GM18873 (cell line): ENCODE results near the gene ATL1.
"Not testable (repeated sequence)": the region's sequence is repeated elsewhere in the genome, so short reads cannot be mapped to it uniquely, and the experiment has no call there.

Source experiments
- ATAC-seq: cut with Tn5 transposase; IDR thresholded peaks from one replicate; pipeline ENCODE4 v1.9.1; 2021; ENCODE audit warnings: mild to moderate bottlenecking, moderate library complexity, moderate number of reproducible peaks; ENCODE audit not compliant: unreplicated experiment, low FRiP score

ATL1 gene

DNA sequence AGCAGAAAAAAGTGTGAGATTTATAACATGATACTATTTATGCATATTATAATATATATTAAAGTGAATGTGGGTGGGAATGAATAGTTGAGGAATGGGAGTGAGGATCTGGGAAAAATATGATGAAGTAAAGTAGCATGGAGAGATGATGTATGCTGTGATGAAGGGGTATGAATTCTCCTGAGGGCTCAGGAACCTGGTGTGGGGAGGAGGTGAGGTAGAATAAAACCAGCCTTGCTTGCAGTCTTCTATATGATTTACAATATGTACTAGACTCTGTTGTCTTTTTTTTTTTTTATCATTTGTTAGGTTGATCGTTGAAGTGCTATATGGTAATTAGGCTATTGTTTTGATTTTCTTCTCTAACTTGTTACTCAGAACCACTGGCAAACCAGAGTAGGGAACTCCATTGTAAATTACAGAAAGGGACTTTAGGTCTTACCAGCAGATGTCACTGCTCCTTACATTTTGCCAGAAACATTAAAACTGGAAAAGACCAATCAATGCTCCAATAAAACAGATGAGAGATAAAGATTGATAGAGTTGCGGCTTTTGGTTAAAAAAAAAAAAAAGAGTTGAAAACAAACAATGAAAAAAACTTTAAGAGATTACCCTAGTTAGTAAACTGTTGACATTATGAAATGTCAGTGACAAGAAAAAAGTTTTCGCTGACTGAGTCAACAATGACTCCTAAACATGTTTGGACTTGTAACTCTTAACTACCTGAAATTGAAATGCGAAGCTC is 39.9 kb downstream of the ATL1 start:
- no peak for ATAC-seq

DNA sequence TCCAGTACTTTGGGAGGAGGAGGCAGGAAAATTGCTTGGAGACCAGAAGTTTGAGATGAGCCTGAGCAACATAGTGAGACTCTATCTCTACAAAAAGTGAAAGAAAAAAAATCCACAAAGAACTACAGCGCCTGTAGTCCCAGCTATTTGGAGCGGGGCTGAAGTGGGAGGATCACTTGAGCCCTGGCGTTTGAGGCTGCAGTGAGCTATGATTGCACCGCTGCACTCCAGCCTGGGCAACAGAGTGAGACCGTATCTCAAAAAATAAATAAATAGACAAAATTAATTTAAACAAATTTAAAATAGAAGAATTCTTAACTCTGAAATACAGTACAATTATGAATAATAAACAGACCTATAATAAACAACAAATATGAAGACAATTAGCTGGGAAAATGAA is 40.9 kb downstream of the ATL1 start:
- ATAC-seq, result no peak

DNA sequence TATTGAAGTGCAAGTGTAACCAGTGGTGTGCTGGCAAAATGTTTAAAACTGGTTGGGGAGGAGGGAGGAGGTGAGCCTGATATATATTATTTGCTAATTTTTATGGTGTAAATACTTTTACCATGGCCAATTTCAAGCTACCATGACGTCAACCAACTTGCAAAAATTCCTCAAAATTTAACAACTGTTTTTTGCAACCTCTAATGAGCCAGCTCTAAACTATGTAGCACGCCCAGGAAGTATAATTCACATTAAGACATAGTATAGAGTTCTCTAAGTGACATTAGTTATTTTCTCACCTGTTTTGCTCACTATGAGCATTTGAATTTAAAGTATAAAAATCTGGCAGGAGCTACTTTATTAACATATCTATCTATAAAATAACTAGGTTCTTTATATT is 41.4 kb downstream of the ATL1 start:
- ATAC-seq, result no peak

DNA sequence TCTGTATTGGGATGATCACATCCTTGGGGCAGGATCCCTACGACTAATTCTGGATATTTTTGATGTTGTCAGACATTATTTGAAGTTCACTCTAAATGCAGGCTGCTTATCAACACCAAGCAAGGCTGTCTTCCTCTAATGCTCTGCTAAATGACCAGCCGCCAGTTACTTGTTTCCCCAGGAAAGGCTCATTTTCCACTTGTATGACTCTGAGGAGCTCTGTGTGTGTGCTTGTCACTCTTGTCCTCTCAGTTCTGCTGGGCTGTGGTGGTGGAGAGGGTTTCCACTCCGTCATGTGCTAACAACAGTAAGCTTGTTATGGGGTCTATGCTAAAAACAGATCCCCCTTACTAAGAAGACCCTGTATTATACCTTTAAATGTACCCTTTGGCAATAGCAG is 42.1 kb downstream of the ATL1 start:
- no peak for ATAC-seq

DNA sequence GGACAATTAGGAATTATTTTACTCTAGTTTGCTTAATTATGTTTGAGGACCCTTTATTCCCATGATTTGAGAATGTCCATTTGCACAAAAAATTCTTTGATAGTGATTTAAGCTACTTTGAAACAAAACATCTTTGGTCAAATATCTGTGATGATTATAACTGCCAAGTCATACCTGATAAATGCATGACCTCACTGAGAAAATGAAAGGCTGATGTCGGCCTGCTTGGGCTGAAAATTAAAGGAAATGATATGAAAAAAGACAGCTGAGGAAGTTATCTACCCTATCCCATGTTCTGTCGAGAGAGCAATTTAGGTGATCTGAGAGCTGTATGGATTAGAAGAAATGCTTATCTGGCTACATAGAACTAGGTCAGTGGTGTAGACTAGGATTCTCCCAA is 43.6 kb downstream of the ATL1 start:
- ATAC-seq, result no peak

DNA sequence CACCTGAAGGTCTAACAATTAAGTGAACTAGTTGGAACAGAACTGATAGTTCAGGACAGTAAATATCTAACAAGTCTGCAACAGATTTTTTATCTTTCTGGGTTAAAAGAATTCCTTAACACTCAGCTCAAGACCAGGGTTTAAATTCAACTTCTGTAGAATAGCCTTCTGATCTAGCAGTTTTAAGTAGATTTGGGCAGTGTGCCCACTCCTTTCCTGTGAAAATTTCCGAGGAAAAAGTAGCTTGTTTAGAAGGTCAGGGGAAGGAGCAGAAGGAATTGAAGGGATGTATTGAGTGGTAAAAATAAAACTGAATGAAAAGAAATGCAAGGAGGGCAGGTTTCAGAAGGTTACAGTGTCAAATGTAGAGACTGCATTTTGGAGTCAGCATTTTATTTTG is 45.8 kb downstream of the ATL1 start:
- ATAC-seq, result no peak

DNA sequence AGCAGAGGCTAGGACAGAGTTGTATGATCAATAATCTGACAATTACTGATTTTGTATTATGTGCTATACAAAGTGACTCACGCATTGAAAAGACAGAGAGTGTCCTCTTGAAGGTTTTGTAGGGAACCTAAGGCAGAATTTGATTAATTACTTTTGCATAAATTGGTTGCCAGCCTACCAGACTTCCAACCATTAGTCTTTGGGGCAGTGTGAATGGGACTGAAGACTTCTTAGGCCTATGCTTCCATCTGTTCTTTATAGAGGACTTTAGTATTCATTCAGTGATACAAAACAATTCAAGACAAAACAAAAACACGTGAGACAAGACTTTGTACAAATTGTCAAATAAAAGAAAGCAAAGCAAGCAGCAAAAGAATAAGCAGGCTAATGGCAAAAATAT is 46.5 kb downstream of the ATL1 start:
- ATAC-seq, result no peak

DNA sequence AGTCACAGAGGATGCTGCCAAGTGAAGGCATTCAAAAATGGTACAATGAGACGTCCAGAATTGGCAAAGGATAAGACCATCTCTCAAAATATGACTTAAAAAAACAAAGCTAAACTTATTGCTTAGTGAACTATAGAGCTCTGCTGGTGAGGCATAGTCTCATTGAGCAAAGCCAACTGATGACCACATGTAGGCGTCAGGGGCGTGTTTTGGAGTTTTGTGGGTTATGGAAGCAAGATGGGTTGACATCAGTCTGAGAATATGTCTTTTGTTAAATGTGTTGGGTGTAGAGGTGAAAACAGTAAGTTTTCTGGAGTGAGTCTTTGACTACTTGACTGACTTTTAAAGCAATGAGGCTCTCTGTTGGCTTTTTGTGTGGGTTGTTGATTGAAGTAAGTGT is 47.2 kb downstream of the ATL1 start:
- no peak for ATAC-seq

DNA sequence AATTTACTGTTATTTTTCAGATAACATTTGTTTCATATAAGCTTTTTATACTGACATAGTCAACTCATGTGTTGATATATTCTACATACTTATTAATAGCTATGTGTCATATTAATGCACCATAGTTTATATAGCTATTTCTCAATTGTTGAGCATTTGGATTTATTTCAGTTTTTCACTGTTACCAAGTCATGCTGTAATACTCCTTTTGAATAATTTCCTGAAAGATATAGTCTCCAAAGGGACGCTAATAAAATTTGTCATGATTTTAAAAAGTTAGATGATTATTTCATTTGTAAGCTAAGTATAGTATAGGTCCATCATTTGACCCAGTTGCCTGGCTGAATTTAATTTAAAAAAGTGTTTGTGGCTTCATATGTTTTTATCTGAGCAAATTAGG is 47.8 kb downstream of the ATL1 start:
- no peak for ATAC-seq

DNA sequence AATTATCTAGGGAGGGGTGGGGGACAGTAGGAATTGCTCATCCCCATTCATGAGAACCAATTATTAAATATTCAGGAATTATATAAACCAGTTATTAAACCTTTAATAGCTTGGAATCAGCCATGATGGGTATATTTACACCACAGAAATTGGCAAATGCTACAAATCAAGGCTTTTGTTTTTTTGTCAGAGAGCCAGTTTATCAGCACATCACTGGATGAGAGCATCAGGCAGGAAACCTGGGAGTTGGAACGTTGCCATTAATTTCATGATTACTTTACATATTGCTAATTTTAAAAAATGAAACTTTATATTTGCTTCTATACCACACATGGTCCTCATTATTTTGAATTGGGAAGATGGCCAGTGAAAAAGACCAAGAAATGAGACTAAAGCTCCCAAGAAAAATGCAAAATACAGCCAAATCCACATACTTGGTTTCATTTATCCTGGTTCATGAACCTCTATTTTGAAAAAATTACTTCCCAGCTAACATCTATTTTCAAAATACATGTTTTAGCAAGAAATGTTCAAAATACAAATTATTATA is 48.4 kb downstream of the ATL1 start:
- ATAC-seq, result no peak

DNA sequence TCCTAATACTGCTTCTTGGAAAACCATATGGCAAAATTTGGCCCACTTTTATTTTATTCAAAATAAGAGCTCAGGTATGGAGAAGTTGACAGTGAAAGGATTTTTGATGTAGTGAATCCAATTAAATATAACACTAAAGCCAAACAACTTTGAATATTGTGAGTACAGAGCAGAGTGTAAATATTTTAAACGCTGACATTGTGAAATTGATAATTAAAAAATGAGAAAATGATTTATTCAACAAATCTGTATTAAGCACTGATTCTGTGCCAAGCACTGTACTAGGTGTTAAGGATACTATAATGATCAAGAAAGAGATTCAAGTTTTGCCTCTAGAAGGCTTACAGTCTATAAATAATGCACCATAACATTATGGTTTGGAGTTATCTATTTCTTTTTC is 50.5 kb downstream of the ATL1 start:
- no peak for ATAC-seq

DNA sequence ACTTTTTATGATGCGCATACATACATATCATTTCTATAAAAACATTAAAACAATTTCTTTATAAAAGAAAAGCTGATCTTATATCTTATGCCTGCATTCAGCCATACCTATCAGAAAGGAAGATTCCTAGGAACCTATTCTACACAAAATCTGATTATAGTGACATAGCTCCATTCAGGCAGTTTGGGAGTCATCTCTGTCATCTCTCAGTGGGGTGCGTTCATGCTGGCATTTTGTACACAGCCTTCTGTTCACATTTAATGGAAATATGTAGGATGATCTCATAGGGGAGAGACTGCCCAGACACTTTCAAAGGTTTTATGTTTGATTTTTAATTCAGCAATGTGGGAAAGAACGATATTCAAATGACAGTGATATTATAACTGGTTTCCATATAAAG is 52.9 kb downstream of the ATL1 start:
- no peak for ATAC-seq

DNA sequence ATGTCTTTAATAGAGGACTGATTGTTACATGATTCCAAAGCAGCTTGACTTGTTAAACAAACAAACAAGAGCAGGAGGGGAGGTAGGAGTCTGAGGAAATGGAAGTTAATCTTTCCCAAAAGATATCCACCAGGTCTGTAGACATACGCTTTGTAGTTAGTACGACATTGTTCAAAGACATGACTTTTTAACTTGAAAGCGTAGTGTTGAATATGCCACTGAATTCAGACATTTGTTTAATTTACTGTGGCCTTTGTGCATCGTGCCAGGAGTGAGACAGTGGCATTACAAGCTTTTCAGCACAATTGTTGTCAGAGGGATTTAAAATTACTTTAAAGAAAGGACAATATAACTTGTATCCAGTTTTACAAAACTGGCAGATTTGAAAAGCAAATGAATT is 55.1 kb downstream of the ATL1 start:
- no peak for ATAC-seq

DNA sequence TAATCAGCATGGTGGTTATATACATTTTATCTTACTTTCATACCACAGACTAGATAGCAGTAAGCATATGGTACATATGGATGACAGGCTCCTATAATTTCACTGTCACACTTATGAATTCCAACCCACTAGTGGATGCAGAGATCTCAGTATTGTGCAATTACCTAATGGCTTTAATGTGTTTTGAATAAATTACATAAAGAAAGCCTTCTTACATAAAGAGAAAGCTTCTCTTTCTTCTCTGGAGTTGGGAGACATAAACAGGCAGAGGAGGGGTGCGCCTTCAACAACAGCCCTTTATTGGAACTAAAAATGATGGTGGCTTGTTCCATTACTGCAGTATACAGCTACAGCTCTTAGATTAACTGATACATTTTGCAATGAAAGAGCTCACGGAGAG is 55.6 kb downstream of the ATL1 start:
- no peak for ATAC-seq

DNA sequence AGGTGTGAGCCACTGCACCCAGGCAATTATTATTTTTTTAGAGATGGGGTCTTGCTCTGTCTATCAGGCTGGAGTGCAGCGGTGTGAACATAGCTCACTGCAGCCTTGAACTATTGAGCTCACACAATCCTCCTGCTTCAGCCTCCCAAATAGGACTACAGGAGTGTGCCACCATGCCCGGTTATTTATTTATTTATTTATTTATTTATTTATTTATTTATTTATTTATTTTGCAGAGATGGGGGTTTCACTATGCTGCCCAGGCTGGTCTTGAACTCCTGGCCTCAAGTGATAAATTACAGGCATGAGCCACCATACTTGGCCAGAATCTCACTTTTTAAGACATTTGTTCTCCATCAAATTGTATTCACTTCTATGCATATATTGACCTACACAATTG is 56.3 kb downstream of the ATL1 start:
- ATAC-seq, result no peak

DNA sequence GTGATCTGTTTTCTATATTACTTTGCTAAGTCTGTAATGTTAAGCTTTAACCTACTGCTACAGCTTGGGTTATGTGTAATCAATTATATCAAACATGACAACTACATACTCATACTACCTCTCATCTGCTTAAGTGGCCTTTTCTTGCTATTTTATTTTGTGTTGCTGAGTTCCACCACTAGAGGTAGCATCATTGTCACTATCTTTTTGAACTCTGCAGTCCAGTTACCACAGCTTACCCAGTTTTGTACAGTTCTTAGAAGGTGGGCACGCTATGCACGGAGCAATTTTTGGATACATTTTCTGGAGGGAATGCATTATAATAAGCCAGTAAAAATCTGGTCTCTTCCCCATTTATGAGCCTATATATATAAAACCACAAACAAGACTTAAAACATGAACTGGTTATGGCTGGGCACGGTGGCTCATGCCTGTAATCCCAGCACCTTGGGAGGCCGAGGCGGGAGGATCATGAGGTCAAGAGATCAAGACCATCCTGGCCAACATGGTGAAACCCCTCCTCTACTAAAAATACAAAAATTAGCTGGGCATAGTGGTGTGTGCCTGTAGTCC is 59.7 kb downstream of the ATL1 start:
- ATAC-seq, result no peak

DNA sequence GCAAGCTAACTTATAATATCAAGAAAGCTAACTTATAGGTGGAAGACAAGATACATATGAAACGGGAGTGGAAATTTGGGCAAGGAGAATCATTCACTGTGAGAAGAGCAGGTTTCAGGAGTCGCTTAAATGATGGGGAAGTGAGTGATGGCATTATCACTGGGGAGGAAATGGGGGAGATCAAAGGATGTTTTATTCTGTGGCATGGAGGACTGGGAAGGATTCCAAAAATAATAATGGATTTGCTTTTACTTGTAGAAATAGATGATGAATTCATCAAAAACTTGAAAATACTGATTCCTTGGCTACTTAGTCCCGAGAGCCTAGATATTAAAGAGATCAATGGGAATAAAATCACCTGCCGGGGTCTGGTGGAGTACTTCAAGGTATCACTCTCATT is 60.4 kb downstream of the ATL1 start:
- ATAC-seq, result no peak

DNA sequence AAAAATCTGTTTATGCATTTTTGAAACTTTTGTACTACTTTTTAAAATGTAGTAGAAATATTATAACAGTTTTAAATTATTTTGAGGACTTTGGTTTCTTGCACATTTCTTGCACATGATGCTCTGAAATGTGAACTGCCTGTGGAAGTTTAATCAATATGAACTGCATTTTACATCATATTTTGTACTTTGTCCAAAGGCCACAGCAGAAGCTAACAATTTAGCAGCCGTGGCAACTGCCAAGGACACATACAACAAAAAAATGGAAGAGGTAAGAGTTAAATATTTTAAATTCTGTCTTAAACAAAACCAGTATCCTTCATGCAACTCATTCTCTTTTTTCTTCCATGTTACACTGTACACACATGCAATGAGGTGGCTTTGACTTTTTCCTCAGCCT is 63.0 kb downstream of the ATL1 start:
- ATAC-seq, result no peak

DNA sequence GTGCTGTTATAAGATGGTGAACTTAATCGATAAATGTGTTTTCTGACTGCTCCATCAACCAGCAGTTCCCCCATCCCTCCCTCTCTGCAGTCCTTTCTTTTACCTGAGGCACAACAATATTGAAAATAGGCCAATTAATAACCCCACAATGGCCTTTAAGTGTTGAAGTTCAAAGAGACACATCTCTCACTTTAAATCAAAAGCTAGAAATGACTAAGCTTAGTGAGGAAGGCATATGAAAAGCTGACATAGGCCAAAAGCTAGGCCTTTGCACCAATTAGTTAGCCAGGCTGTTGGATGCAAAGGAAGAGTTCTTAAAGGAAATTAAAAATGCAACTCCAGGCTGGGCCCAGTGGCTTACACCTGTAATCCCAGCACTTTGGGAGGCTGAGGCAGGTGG is 64.5 kb downstream of the ATL1 start:
- ATAC-seq, result no peak

DNA sequence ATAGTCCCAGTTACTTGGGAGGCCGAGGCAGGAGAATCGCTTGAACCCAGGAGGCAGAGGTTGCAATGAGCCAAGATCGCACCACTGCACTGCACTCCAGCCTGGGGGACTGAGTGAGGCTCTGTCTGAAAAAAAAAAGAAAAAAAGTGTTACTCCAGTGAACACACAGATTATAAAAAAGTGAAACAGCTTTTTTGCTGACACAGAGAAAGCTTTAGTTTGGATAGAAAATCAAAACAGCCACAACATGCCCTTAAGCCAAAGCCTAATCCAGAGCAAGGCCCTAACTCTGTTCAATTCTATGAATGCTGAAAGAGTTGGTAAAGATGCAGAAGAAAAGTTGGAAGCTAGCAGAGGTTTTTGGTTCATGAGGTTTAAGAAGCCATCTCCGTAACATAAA is 65.0 kb downstream of the ATL1 start:
- ATAC-seq, result not testable (repeated sequence)

DNA sequence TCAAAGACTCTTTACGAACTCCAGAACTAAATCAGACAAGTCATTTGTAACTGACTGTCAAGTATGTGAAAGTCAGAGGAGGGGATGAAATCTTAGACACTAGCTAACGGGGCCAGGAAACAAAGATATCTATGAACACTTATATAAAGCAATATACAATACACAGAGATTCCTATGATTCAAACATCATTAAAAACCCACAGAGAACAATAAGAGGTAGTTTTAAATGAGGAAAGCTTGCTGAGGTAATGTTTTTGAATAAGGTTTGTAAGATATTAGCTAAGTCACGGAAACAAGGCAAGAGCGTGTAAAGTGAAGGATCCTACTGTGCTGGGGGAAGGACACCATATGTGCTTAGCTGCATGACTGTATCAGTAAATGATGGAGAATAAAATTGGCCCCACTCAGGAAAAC is 71.5 kb downstream of the ATL1 start:
- no peak for ATAC-seq

DNA sequence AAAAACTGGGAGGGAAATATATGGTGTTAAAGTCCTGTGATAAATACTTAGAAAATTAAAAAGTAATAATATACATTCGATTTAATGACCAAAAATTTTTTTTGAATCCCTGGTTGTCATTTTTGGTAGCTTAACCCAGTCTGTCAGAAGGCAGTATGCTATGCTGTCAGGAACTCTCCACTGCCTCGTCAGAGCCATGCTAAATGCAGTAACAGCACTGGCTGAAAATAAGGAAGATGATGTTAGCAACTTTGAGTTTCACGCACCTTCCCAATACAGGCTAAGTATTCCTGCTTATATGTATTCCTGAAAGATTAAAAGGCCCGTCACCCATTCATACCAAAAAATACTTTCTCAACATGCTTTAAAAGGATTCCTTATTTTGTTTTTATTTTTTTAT is 74.0 kb downstream of the ATL1 start:
- ATAC-seq, result no peak
